ENCODE data around the gene DPP10.

DPP10 gene

GRCh38 chr2:114862243-114862642 is 419.8 kb downstream of the DPP10 start:
- TF ChIP-seq, protein P1, sequence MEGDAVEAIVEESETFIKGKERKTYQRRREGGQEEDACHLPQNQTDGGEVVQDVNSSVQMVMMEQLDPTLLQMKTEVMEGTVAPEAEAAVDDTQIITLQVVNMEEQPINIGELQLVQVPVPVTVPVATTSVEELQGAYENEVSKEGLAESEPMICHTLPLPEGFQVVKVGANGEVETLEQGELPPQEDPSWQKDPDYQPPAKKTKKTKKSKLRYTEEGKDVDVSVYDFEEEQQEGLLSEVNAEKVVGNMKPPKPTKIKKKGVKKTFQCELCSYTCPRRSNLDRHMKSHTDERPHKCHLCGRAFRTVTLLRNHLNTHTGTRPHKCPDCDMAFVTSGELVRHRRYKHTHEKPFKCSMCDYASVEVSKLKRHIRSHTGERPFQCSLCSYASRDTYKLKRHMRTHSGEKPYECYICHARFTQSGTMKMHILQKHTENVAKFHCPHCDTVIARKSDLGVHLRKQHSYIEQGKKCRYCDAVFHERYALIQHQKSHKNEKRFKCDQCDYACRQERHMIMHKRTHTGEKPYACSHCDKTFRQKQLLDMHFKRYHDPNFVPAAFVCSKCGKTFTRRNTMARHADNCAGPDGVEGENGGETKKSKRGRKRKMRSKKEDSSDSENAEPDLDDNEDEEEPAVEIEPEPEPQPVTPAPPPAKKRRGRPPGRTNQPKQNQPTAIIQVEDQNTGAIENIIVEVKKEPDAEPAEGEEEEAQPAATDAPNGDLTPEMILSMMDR (IDR thresholded peaks at IDR 0.05) = no peak
- no peaks in the 10 kb centered on the region for H3K79me2 ChIP-seq

DNA sequence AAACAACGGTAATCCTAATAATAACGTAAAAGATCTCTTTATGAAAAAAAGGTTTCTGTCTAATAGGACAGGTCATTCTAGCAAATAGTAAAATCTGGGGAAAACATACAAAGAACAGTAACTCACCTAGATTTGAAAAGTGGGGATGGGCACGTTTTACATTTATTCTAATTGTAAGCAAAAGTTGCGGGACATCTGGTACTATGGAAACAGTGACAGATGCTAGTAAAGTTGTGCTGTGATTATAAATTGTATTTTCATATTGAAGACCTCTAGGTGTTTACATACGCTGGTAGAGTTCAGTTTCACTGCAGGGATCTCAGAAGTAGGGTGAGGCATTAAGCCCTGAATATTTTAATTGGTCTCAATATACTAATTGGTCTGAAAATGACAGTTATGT is 422.5 kb downstream of the DPP10 start:
- H3K79me2 ChIP-seq = no peaks in the 10 kb centered on the region
- TF ChIP-seq, protein P1 (IDR thresholded peaks at IDR 0.05) = no peak
- no peaks in the 10 kb centered on the region for H3K27me3 ChIP-seq (ENCODE audit: control insufficient read depth, insufficient read depth, low read length)
- no peaks in the 10 kb centered on the region for H3K36me3 ChIP-seq (ENCODE audit: control insufficient read depth, insufficient read depth, low read length)
- H2AFZ ChIP-seq = no peak overlapping the region
- no peak overlapping the region for H3K27ac ChIP-seq
- no peak overlapping the region for H3K4me3 ChIP-seq (ENCODE audit: low read depth, low read length)
- no peaks in the 10 kb centered on the region for H3K4me1 ChIP-seq
- H3K4me2 ChIP-seq (ENCODE audit: low read length) = no peak overlapping the region
- H3K9ac ChIP-seq = no peak overlapping the region
- no peaks in the 10 kb centered on the region for H3K9me3 ChIP-seq (ENCODE audit: control insufficient read depth, low read length)

More at GRCh38 chr2:114862243-114862642, 419.8 kb downstream of the DPP10 start:
- H3K4me2 ChIP-seq (ENCODE audit: low read length) = no peak overlapping the region
- H3K9ac ChIP-seq = no peak overlapping the region
- no peak overlapping the region for H2AFZ ChIP-seq
- no peaks in the 10 kb centered on the region for H3K27me3 ChIP-seq (ENCODE audit: control insufficient read depth, insufficient read depth, low read length)
- no peaks in the 10 kb centered on the region for H3K36me3 ChIP-seq (ENCODE audit: control insufficient read depth, insufficient read depth, low read length)
- H3K9me3 ChIP-seq (ENCODE audit: control insufficient read depth, low read length) = no peaks in the 10 kb centered on the region
- H3K27ac ChIP-seq = no peak overlapping the region
- no peaks in the 10 kb centered on the region for H3K4me1 ChIP-seq
- H3K4me3 ChIP-seq (ENCODE audit: low read depth, low read length) = no peak overlapping the region

- Histone ChIP-seq H3K27me3 (ENCODE audit: control insufficient read depth, insufficient read depth, low read length) (no peaks in the 10 kb centered on the region), H3K4me3 (ENCODE audit: low read depth, low read length) (no peak overlapping the region), H3K4me2 (ENCODE audit: low read length) (no peak overlapping the region), H3K4me1 (no peaks in the 10 kb centered on the region), H2AFZ (no peak overlapping the region), H3K27ac (no peak overlapping the region), H3K9ac (no peak overlapping the region), H3K36me3 (ENCODE audit: control insufficient read depth, insufficient read depth, low read length) (no peaks in the 10 kb centered on the region), H3K9me3 (ENCODE audit: control insufficient read depth, low read length) (no peaks in the 10 kb centered on the region), H3K79me2 (no peaks in the 10 kb centered on the region)
- TF ChIP-seq, protein P1 (IDR thresholded peaks at IDR 0.05) = no peak
Measured at GRCh38 chr2:114880046-114880445, 437.6 kb downstream of the DPP10 start.

DNA sequence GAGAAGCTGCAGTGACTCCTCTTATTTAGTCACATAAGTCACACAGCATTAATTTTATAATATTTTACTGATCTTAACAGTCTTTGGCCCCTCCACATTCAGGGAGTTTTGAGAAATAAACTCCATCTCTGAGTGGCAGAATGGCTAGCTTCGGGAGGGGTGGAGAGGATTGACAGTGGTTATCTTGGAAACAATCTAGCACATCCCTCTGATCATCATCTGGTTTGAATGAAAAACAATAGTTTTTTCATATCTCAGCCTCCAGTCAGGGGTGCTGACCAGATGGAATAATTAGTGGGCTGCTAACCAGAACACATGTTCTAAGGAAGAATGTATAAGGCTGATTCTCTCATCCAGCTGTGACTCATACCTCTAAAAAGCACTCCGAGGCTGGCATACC is 477.5 kb downstream of the DPP10 start:
- no peaks in the 10 kb centered on the region for H3K79me2 ChIP-seq
- H3K4me3 ChIP-seq (ENCODE audit: low read depth, low read length) = no peak overlapping the region
- no peak overlapping the region for H3K27ac ChIP-seq
- H3K9ac ChIP-seq = no peak overlapping the region
- H3K4me1 ChIP-seq = no peaks in the 10 kb centered on the region
- H2AFZ ChIP-seq = no peak overlapping the region
- no peak overlapping the region for H3K4me2 ChIP-seq (ENCODE audit: low read length)
- TF ChIP-seq, protein P1 (IDR thresholded peaks at IDR 0.05) = no peak
- no peaks in the 10 kb centered on the region for H3K27me3 ChIP-seq (ENCODE audit: control insufficient read depth, insufficient read depth, low read length)
- H3K36me3 ChIP-seq (ENCODE audit: control insufficient read depth, insufficient read depth, low read length) = no peaks in the 10 kb centered on the region
- no peaks in the 10 kb centered on the region for H3K9me3 ChIP-seq (ENCODE audit: control insufficient read depth, low read length)

GRCh38 chr2:114922076-114922475 is 479.6 kb downstream of the DPP10 start:
- Histone ChIP-seq H3K4me1 (no peaks in the 10 kb centered on the region), H3K36me3 (ENCODE audit: control insufficient read depth, insufficient read depth, low read length) (no peaks in the 10 kb centered on the region), H2AFZ (no peak overlapping the region), H3K9ac (no peak overlapping the region), H3K27me3 (ENCODE audit: control insufficient read depth, insufficient read depth, low read length) (no peaks in the 10 kb centered on the region), H3K27ac (no peak overlapping the region), H3K79me2 (no peaks in the 10 kb centered on the region), H3K4me2 (ENCODE audit: low read length) (no peak overlapping the region), H3K4me3 (ENCODE audit: low read depth, low read length) (no peak overlapping the region), H3K9me3 (ENCODE audit: control insufficient read depth, low read length) (no peaks in the 10 kb centered on the region)
- TF ChIP-seq, protein P1 (IDR thresholded peaks at IDR 0.05) = no peak

All from parathyroid adenoma (tissue), 2 donors.